Stimulated activated CD8-positive, alpha-beta memory T cell treated with anti-CD3 and anti-CD28 coated beads, Interleukin-2, amount 100 ng/mL, for 48 hours (primary cell): ENCODE measurements around the gene IL1RAPL1.

ENCODE experiments used
- DNase-seq, 2 donors: peaks; one replicate each; pipeline ENCODE4 v3.0.0-alpha.2; 2020; ENCODE audit warnings: low read depth in 2 of 2

The IL1RAPL1 gene

DNA sequence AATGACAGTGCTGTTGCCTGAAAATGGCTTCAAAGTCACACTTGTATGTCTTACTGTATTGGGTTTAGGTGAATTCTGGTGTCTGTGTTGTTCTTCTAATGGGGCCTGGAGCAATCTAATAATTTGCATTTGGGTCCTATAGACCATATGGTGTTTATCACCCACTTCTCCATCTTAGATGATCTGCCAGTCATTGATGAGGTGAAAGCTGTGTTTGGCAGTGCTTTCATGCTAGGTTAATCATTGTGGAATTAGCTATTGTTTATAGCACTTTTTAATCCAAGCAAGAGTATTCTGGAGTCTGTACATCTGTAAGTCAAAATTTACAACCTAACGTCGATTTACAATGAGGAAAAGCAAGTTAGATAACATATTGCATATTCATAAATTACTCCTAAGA lies 1055.9 kb downstream of the IL1RAPL1 start:
- DNase-seq = no peak

DNA sequence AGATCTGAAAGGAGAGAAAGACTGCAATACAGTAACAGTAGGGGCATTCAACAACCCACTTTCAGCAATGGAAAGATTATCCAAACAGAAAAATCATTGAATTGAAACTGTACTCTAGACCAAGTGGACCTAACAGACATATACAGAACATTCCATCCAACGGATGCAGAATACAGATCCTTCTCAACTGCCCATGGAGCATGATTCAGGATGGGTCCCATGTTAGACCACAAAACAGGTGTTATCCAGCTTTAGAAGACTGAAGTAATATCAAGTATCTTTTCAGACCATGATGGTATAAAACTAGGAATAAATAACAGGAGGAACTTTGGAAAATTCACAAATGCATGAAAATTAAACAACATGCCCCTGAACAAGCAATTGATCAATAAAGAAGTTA lies 1060.9 kb downstream of the IL1RAPL1 start:
- no peak for DNase-seq

DNA sequence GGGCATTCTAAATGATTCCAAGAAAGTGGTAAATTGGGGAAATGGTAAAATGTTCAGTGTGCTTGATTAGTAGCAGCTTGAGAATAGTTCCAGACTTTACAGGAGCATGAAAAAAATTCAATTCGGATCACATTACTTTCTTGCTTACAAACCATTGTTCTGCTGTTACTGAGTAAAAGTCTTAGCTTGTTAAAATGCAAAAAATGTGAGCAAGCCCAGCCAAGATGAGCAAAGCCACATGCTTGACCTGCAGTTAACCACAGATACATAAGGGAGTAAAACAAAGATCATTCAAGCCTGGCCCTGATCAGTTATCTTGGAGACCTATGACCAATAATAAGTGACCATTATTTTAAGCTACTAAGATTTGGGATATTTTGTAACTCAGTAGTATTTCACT lies 1065.2 kb downstream of the IL1RAPL1 start:
- DNase-seq = no peak

DNA sequence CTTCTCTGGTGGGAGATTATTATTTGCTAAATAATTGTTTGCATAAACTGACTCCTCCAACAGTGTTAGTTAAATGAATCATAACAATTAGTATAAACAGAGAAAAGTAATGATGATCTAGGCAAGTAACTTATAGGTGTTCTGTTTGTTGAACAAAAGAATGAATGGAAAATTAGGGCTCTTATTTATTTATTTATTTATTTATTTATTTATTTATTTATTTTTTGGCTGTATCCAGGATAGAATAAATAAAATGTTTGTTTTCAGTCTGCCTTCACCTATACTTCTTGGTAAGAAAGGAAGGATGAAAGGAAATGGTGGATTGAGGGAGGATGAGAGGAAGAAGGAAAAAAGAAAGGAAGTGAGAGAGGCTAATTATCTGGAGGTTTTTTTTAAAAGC lies 1066.5 kb downstream of the IL1RAPL1 start:
- DNase-seq = no peak

DNA sequence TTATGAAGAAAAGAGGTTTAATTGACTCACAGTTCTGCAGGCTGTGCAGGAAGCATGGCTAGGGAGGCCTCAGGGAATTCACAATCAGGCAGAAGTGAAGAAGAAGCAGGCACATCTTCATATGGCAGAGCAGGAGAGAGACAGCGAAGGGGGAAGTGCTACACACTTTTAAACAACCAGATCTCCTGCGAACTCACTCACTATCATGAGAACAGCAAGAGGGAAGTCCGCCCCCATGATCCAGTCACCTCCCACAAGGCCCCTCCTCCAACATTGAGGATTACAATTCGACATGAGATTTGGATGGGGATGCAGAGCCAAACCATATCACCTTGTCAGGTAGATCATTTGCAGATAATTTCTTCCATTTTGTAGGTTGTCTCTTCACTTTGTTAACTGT lies 1072.7 kb downstream of the IL1RAPL1 start:
- no peak for DNase-seq

DNA sequence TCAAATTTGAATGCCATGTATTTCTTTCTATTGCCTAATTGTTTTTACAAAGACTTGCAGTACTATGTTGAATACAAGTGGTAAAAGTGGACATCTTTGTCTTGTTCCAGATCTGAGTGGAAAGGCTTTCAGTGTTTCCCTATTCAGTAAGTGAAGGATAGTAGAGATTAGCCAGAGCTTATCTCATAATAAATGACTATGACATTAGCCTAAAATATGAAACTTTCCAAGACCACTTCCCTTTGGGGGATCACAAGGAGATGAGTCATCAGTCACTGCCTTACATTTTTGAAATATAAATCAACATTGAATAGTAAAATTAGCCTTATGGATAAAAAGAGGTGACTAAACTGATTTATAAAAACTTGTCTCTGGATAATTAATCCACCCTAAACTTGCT lies 1074.0 kb downstream of the IL1RAPL1 start:
- no peak for DNase-seq

DNA sequence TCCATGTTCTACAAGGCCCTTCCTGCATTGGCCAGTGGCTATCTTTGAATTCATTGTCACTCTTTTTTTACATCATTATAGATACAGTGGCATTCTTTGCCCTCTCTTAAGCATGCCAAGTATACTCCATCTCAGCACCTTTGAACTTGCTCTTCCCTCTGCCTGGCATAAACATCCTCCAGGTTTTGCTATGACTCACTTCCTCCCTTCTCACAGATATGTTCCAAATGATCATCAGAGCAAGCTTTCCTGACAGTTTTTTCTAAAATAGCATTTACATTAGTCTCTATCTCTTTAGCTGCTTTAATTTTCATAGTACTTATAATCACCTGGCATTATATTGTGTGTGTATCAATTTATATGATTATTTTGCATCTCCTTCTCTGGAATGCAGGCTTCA lies 1074.9 kb downstream of the IL1RAPL1 start:
- DNase-seq = no peak

DNA sequence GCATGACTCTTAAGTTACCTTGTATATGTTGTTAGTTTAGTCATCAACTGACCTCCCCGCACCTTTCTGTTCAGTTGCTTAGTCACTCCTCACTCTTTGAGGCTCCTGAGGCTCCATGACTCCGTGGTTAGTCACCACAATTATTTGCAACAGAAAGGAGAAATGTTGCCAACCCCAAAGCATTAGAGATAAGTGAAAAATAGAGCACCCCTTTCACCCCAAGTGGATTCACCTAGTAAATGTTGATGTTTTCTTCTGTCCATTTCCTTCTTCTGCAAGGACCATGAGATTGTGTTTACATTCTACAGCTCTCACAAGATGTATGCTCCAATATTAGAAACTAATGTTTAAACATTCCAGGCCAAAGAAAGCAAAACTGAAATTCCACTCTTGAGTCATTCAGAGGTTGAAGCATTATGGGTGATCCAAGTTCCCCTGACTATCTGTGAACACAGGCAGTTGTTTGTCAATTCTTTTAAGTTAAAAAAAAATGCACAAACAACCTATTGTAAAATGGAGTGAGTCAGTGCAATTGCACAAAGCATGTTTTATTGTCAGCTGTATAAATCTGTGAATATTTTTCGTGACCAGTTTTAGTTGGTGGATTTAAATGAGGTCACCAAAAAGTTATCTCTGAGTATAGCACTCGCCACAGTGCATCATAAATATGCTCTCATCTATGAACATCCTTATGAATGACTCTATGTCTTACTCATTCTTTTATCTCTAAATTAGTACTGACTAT lies 1075.7 kb downstream of the IL1RAPL1 start:
- DNase-seq = no peak

DNA sequence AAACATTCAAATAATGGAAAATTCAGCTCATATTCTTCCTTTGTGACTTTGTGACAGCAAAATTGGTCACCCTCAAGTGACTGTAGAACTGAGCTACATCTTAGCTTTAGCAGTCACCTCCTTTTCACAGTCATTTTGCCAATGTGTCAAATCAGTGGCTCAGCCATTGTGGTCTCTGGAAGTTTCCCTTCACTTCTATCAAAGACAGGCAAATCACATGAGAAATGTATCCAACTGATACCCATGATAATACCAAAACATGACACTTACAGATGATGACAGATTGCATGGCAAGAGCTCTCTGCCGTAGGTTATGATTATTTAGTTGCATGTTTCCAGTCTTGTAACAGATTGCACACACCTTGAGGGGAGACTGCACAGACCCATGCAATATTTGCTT lies 1078.3 kb downstream of the IL1RAPL1 start:
- no peak for DNase-seq

DNA sequence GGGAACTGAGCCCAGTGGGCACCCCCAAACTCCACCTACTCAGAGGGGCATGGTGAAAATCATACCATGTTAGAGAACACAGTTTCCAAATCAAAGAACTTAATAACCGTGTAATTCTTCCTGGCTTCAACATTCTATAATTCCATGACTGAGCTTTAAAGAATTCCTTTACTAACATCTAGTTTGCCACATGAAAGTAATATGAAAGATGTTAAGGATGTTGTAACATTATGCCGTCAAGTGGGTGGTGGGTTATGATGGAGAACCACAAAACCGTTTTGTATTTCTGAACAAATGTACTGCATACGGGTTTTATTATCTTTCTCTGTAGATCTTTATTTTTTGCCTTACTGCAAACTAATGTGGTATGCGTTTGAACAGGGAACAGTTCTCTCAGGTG lies 1079.1 kb downstream of the IL1RAPL1 start:
- no peak for DNase-seq

DNA sequence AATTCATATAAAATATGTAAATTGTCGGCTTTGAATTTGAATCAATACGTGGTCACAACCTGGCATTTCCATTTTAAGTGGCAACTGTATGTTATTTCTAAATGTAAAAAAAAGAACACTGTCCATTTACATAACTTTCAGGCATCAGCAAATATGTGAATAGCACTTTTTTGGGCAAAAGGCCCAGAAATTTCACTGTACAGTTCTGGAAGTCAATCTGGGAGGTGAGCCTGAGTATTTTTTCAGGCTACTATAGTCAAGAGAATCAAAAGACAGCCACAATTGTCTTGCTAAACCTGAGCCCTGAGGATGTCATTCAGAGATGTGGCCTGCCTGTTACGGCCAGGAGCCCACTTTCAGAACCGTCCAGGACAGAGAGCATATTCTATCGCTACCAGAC lies 1084.2 kb downstream of the IL1RAPL1 start:
- DNase-seq = no peak

DNA sequence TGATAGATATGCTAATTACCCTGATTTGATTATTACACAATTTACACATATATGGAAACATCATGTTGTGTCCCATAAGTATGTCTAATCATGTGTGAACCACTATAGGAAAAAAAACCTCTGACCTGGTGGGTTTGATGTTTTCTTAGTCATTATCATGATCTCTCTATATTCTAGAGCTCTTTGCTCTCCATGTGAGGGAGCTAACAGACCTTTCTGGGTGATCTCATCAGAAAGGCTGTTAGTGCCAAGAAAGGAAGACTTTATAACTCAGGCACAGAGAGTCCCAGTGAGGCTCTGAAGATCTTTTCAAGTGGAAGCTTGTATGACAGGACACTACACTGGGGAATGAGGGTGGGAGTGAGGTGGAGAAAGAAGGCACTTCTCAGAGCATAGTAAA lies 1100.4 kb downstream of the IL1RAPL1 start:
- no peak for DNase-seq

DNA sequence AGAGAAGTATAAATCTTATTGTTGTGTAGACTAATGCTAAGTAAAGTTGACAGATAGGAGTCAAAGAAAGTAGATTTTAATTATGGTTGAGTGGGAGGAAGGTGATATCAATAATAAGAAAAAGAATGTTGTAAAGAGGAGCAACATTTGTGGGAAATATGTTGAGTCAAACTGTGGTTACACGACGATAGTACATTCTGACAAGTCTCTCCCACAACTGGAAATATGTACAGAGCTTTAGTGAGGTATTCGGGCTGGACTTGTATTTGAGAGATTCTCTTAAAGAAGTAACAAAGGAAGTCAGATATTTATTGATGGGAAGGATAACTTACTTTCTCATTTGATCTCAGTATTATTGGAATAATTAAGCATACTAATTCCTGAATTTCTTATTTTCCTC lies 1102.8 kb downstream of the IL1RAPL1 start:
- DNase-seq = no peak

DNA sequence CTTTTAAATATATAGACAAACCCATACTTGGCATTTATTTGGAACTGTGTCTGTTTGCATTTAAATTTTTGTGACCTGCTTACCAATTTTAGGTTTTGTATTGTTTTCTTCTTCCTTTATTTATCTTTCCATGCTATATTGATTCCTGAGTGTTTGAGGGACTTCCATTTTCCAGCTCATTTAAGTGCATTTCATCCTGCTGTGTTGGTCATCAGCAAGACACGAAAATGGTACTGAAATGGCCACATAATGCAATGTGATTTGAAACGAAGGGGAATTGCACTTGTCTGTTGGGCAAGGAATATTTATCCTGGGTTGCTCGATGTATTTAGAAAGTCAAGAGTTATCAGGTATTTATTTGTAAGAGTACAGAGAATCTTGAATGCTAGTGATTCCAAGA lies 1103.8 kb downstream of the IL1RAPL1 start:
- DNase-seq = no peak

DNA sequence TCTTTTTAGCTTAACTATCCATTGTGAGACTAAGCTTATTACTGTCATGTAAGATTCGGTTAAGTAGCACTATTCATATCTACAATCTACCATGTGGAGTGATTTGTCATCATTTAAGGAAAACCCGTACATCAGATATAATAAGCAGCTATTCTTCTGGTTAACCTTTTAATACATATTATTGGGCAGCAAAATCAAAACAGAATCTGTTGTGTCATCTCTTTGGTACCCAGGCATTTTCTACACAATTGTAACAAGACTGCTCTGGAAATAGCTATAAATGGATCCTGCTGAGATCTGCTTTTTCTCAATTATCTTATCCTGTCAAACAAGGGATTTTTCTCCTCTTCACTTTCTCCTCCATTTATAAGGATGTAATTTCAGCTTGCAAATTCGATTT lies 1106.7 kb downstream of the IL1RAPL1 start:
- DNase-seq = no peak

DNA sequence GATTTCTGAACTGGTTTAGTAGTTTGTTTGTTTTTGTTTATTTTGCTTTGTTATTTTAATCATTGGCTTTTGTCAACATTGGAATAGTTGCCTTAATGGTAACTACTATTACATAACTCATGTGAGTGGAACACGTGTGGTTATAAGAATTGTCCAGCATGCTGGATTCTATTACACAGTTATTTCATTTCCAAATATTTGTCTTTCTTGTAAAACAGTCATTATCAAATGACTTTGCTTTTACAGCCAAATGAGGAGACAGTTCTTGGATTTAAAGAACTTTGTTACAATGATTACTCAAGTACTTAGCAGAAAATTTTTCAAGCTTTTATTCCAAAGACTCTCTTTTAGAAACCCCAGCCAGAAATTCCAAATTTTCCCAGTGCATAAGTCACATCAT lies 1112.0 kb downstream of the IL1RAPL1 start:
- DNase-seq = no peak

DNA sequence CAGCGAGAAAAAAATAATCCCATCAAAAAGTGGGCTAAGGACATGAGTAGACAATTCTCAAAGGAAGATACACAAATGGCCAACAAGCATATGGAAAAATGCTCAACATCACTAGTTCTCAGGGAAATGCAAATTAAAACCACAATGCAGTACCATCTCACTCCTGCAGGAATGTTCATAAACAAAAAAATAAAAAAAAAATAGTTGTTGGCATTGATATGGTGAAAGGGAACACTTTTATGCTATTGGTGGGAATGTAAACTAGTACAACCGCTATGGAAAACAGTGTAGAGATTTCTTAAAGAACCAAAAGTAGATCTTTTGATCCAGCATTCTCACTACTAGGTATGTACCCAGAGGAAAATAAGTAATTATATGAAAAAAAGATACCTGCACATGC lies 1119.8 kb downstream of the IL1RAPL1 start:
- DNase-seq = no peak

DNA sequence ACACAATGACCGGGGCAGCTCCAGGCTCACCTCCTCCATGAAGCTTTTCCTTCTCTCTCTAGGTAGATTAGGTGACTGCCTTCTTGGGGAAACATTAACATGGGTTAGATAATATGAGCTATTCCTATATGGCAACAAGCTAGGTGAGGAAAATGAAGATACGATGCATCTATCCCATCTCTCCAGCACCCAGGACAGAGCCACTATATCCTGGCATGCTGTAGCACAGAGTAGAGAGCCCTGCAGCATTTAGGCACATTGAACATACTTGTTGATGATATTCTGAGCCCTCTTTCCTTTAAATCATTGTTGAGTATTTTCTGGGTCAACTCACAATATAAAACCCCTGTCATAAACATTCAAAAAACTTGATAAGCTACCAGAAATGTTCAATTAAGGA lies 1133.9 kb downstream of the IL1RAPL1 start:
- DNase-seq = no peak

DNA sequence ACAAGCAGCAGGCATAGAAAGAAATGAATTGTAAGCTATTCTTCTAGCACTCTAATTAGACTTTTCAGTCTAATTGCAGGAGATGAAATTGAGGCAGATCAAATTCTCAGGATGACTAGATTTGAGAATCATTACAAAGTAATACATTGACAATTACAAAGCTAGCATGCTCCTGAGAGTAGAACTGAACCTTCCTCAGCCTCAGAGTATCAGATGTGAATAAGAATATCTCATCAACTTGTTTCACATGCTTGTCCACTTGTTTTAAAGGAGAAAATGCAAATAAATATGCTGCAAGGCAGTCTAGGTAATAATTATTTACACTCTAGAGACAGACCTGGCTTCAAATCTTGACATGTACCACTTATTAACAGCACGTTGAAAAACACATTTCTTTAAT lies 1137.1 kb downstream of the IL1RAPL1 start:
- no peak for DNase-seq

DNA sequence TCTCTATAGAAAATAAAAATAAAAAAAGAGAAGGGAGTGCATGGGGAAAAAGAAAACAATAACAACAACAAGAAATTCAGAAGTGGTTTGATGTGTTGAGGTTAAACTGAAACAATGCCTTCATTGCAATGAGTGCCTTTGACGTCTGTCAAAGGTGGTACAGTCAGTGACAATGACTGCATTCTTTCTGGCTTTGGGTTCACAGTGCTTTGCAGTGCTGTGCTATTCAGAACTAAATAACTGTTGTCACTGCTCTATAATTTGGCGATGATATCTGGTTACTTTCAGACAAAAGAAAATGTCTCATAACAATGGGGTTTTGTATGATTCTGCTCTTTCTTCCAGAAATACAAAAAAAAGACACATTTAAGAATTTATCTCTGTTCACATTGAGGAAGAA lies 1139.6 kb downstream of the IL1RAPL1 start:
- no peak for DNase-seq

DNA sequence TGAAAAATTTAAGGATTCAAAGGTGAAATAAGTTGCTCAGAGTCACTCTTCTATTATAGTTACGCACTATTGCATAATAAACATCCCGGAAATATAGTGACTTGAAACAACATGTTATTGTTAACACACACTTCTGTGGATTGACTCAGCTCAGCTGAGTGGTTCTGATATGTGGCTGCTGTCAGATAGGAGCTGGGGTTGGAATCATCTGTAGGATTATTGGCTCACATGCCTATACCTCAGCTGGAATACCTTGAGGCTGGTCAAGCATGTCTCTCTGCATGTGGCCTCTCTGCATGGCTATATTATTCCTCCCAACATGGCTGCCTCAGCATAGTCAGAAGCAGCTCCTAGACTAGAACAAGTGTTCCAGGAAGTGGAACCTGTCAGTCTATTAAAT lies 1141.4 kb downstream of the IL1RAPL1 start:
- DNase-seq = no peak

DNA sequence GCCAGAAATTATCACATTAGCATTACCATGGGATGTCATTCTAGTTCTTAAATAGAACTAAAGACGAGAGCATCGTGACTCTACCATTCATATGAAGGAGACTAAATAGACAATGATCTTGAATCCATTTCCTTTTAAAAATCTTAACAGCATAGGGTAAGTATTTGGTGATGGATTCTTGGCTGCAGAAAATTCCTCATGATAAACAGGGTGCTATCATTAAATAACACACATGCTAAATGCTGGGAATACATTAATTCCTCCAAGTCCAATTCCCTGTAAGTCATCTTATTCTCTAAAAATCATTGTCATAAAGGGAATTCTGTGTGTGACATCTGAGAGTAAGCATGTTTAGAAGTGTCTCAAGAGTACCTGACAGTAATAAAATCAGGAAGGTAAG lies 1157.7 kb downstream of the IL1RAPL1 start:
- no peak for DNase-seq

DNA sequence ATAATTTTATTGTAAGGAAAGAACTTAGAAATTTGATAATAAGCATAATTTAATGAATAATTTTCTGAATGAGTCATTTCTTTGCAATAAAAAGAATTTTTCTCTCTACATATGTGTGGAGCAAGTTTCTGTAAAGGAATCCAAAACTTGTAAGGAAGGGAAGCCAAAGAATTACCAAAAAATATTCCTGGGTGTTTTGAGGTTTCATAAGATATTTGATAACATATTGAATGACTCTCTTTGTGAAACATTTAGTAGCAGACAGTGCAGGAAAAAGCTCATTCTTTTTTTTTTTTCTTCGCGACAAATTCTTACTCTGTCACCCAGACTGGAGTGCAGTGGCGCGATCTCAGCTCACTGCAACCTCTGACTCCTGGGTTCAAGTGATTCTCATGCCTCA lies 1159.1 kb downstream of the IL1RAPL1 start:
- no peak for DNase-seq

DNA sequence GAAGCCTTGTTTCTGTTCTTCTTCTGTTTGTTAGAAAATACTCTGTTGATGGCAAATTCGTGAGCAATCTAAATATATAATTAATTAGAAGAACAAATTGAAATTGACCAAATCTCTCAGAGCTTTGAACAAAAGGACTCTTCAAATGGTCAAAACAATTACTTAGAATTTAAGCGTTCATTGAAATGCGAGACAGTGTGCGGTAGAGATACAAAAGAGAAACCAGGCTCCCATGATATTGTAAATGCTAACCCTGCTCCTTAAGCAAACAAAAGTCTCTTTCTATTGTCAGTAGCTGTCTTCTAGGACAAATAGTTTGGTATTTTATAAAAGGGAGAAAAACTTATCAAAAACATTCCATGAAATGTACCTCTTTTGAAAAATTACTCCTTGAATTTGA lies 1174.8 kb downstream of the IL1RAPL1 start:
- DNase-seq = no peak
